Liver (tissue), 3 donors: ENCODE data around the gene FN1.

Experiments used
- CTCF ChIP-seq: fragments of 150-350 bp; IDR thresholded peaks from 2 replicates; pipeline ENCODE4 v1.5.1; 2017; ENCODE audit warnings: improper control_type of control experiment, low read depth, low read length; ENCODE audit not compliant: missing input control
- EGR1 ChIP-seq, 2 donors: IDR thresholded peaks; 2 replicates each; pipeline ENCODE4 v1.6.1; 2016 to 2018; ENCODE audit warnings: antibody characterized with exemption in 2 of 2, low read depth in 2 of 2
- MAX ChIP-seq: IDR thresholded peaks from 2 replicates; pipeline ENCODE4 v1.6.1; 2016; ENCODE audit warnings: antibody characterized with exemption
- RAD21 ChIP-seq, 2 donors: IDR thresholded peaks; 2 replicates each; pipeline ENCODE4 v1.6.1; 2016; ENCODE audit warnings: antibody characterized with exemption in 2 of 2, mild to moderate bottlenecking in 2 of 2
- SP1 ChIP-seq: IDR thresholded peaks from 2 replicates; pipeline ENCODE4 v1.6.1; 2018; ENCODE audit warnings: antibody characterized with exemption, mild to moderate bottlenecking
- TAF1 ChIP-seq: conservative IDR thresholded peaks from 2 replicates; pipeline ENCODE4 v1.6.1; 2016; ENCODE audit warnings: antibody characterized with exemption, mild to moderate bottlenecking
- YY1 ChIP-seq: IDR thresholded peaks from 2 replicates; pipeline ENCODE4 v1.6.1; 2016; ENCODE audit warnings: antibody characterized with exemption, mild to moderate bottlenecking
- TF ChIP-seq, protein P1 (sequence below): IDR thresholded peaks from 2 replicates; pipeline ENCODE4 v1.6.1; 2016; ENCODE audit warnings: antibody characterized with exemption
- TF ChIP-seq, protein P2 (sequence below): IDR thresholded peaks from 2 replicates; pipeline ENCODE4 v1.6.1; 2016; ENCODE audit warnings: antibody characterized with exemption, mild to moderate bottlenecking
- donor health status: healthy.
- donor health status: healthy.

- TF ChIP-seq MAX (no peak), CTCF (no peak), RAD21 (IDR thresholded peaks at IDR 0.05) (no peak), TAF1 (no peak), EGR1 (IDR thresholded peaks at IDR 0.05; ENCODE audit: low read depth in 2 of 2) (no peak), YY1 (no peak), SP1 (no peak)
- TF ChIP-seq, protein P1, sequence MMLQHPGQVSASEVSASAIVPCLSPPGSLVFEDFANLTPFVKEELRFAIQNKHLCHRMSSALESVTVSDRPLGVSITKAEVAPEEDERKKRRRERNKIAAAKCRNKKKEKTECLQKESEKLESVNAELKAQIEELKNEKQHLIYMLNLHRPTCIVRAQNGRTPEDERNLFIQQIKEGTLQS, result no peak
- TF ChIP-seq, protein P2, sequence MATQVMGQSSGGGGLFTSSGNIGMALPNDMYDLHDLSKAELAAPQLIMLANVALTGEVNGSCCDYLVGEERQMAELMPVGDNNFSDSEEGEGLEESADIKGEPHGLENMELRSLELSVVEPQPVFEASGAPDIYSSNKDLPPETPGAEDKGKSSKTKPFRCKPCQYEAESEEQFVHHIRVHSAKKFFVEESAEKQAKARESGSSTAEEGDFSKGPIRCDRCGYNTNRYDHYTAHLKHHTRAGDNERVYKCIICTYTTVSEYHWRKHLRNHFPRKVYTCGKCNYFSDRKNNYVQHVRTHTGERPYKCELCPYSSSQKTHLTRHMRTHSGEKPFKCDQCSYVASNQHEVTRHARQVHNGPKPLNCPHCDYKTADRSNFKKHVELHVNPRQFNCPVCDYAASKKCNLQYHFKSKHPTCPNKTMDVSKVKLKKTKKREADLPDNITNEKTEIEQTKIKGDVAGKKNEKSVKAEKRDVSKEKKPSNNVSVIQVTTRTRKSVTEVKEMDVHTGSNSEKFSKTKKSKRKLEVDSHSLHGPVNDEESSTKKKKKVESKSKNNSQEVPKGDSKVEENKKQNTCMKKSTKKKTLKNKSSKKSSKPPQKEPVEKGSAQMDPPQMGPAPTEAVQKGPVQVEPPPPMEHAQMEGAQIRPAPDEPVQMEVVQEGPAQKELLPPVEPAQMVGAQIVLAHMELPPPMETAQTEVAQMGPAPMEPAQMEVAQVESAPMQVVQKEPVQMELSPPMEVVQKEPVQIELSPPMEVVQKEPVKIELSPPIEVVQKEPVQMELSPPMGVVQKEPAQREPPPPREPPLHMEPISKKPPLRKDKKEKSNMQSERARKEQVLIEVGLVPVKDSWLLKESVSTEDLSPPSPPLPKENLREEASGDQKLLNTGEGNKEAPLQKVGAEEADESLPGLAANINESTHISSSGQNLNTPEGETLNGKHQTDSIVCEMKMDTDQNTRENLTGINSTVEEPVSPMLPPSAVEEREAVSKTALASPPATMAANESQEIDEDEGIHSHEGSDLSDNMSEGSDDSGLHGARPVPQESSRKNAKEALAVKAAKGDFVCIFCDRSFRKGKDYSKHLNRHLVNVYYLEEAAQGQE, result no peak
Measured at GRCh38 chr2:215411941-215412743, 23.7 kb downstream of the FN1 start.
